ENCODE measurements around the gene ORMDL3. TPM values are rescaled to one million over a fixed set of nuclear protein-coding genes. Genes with fewer than 3 reads are reported as not detected.
"Not testable (repeated sequence)": the region's sequence is repeated elsewhere in the genome, so short reads cannot be mapped to it uniquely, and the experiment has no call there.

Gene ORMDL3
- polyA plus RNA-seq, 3 donors = 9.4 to 13.5 (median 11.8) TPM

GRCh38 chr17:39903158-39903884 is 24.1 kb downstream of the ORMDL3 start:
- intact Hi-C loops (cut with micrococcal nuclease) = no loop called here
- Histone ChIP-seq H3K4me2 (replicated peaks; ENCODE audit: extremely low read depth, low read length, poor library complexity, severe bottlenecking) (no peak overlapping the region), H3K9ac (ENCODE audit: insufficient read depth, low read length, poor library complexity, severe bottlenecking) (no peak overlapping the region), H3K4me3 (replicated peaks in 1 of 3; ENCODE audit: low read depth in 2 of 3, low read length in 3 of 3) (no peak overlapping the region), H3K36me3 (replicated peaks in 1 of 2; ENCODE audit: control insufficient read depth in 1 of 2, insufficient read depth in 2 of 2, low read length in 2 of 2) (no peaks in the 10 kb centered on the region), H3K4me1 (ENCODE audit: control insufficient read depth in 1 of 2, insufficient read depth in 2 of 2, low read length in 2 of 2) (no peaks in the 10 kb centered on the region), H3K9me3 (replicated peaks in 1 of 2; ENCODE audit: control insufficient read depth in 1 of 2, insufficient read depth in 1 of 2, low read length in 2 of 2) (no peaks in the 10 kb centered on the region), H3K27ac (ENCODE audit: low read depth in 1 of 2, low read length in 2 of 2) (no peak overlapping the region), H3K79me2 (ENCODE audit: insufficient read depth, low read length) (no peaks in the 10 kb centered on the region), H3K27me3 (ENCODE audit: control insufficient read depth in 2 of 2, insufficient read depth in 2 of 2, low read length in 2 of 2) (no peaks in the 10 kb centered on the region), H4K20me1 (ENCODE audit: insufficient read depth, low read length) (no peaks in the 10 kb centered on the region), H2AFZ (ENCODE audit: insufficient read depth, low read depth, low read length, poor library complexity, severe bottlenecking) (no peak overlapping the region)
- no peak for TF ChIP-seq CTCF (IDR thresholded peaks at IDR 0.05)
- DNase-seq = no peak
- peaks cover 0 to 3% of the 10 kb centered on the region in 2 donors for H3K36me3 Mint-ChIP-seq
- peaks cover 0 to 2% (median 0%) of the 10 kb centered on the region in 7 donors for H3K9me3 Mint-ChIP-seq
- no peak overlapping the region for H3K4me3 Mint-ChIP-seq
- WGBS (ENCODE audit: insufficient coverage) = 17% methylated on average over 1 of the region's 4 CpGs
- peaks cover 4% of the 10 kb centered on the region for H3K4me1 Mint-ChIP-seq
- H3K27me3 Mint-ChIP-seq (ENCODE audit: low read depth in 3 of 3) = peaks cover 2 to 5% (median 4%) of the 10 kb centered on the region in 3 donors
- no peak overlapping the region for H3K27ac Mint-ChIP-seq

GRCh38 chr17:39902027-39902426 is 25.4 kb downstream of the ORMDL3 start:
- H3K4me3 Mint-ChIP-seq; H3K79me2 ChIP-seq (ENCODE audit: insufficient read depth, low read length); DNase-seq; H3K27me3 ChIP-seq (ENCODE audit: control insufficient read depth in 2 of 2, insufficient read depth in 2 of 2, low read length in 2 of 2); H2AFZ ChIP-seq (ENCODE audit: insufficient read depth, low read depth, low read length, poor library complexity, severe bottlenecking); H3K9me3 Mint-ChIP-seq; H3K4me1 Mint-ChIP-seq; H4K20me1 ChIP-seq (ENCODE audit: insufficient read depth, low read length); H3K9me3 ChIP-seq (replicated peaks in 1 of 2; ENCODE audit: control insufficient read depth in 1 of 2, insufficient read depth in 1 of 2, low read length in 2 of 2); H3K4me3 ChIP-seq (replicated peaks in 1 of 3; ENCODE audit: low read depth in 2 of 3, low read length in 3 of 3); H3K27ac Mint-ChIP-seq; H3K9ac ChIP-seq (ENCODE audit: insufficient read depth, low read length, poor library complexity, severe bottlenecking); H3K4me1 ChIP-seq (ENCODE audit: control insufficient read depth in 1 of 2, insufficient read depth in 2 of 2, low read length in 2 of 2); H3K27me3 Mint-ChIP-seq (ENCODE audit: low read depth in 3 of 3); intact Hi-C loops (cut with micrococcal nuclease); H3K27ac ChIP-seq (ENCODE audit: low read depth in 1 of 2, low read length in 2 of 2); H3K36me3 Mint-ChIP-seq; H3K4me2 ChIP-seq (replicated peaks; ENCODE audit: extremely low read depth, low read length, poor library complexity, severe bottlenecking); H3K36me3 ChIP-seq (replicated peaks in 1 of 2; ENCODE audit: control insufficient read depth in 1 of 2, insufficient read depth in 2 of 2, low read length in 2 of 2): not testable (repeated sequence)
- no CpG with 5 or more reads among the region's 2 CpGs for WGBS (ENCODE audit: insufficient coverage)
